ENCODE measurements around the gene GTF3C1. TPM values are rescaled to one million over a fixed set of nuclear protein-coding genes. Genes with fewer than 3 reads are reported as not detected.

Gene GTF3C1
- total RNA-seq, 1 donor from 2014 or later, result 57.1 TPM

- H3K27me3 ChIP-seq (ENCODE audit: low read depth), result no peaks in the 10 kb centered on the region
- H3K4me1 ChIP-seq, result no peaks in the 10 kb centered on the region
- intact Hi-C loops (cut with DNase I), result no loop called here
- TF ChIP-seq, protein P1, sequence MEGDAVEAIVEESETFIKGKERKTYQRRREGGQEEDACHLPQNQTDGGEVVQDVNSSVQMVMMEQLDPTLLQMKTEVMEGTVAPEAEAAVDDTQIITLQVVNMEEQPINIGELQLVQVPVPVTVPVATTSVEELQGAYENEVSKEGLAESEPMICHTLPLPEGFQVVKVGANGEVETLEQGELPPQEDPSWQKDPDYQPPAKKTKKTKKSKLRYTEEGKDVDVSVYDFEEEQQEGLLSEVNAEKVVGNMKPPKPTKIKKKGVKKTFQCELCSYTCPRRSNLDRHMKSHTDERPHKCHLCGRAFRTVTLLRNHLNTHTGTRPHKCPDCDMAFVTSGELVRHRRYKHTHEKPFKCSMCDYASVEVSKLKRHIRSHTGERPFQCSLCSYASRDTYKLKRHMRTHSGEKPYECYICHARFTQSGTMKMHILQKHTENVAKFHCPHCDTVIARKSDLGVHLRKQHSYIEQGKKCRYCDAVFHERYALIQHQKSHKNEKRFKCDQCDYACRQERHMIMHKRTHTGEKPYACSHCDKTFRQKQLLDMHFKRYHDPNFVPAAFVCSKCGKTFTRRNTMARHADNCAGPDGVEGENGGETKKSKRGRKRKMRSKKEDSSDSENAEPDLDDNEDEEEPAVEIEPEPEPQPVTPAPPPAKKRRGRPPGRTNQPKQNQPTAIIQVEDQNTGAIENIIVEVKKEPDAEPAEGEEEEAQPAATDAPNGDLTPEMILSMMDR (IDR thresholded peaks at IDR 0.05), result no peak
- no peak for ATAC-seq
- no peak overlapping the region for H3K27ac ChIP-seq
- no peak for DNase-seq
- H3K4me3 ChIP-seq, result no peak overlapping the region
- peaks cover 8% of the 10 kb centered on the region for H3K9me3 ChIP-seq
- peaks cover 14% of the 10 kb centered on the region for H3K36me3 ChIP-seq
These were observed 107.7 kb downstream of the GTF3C1 start for GRCh38 chr16:27441998-27442397.

DNA sequence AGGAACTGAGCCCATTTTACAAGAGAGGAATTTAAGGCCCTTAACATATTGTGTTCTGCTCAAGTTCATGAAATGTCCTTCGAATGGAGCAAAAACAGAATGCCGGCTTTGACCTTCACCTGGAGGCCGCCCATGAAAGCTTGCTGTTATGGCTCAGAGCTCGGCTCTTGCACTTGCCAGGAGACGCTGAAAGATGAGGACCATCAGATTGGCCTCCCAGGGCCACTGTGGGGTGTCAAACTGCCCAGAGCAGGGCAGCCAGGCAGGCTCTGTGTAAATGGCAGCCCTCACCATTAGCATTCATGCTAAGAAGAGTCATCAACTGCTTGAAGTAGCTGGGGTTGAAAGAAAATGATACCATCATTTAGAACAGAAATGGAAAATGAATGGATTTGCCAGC is 108.4 kb downstream of the GTF3C1 start:
- peaks cover 8% of the 10 kb centered on the region for H3K9me3 ChIP-seq
- intact Hi-C loops (cut with DNase I), result no loop called here
- H3K4me1 ChIP-seq, result no peaks in the 10 kb centered on the region
- H3K4me3 ChIP-seq, result no peak overlapping the region
- no peaks in the 10 kb centered on the region for H3K27me3 ChIP-seq (ENCODE audit: low read depth)
- no peak for ATAC-seq
- H3K36me3 ChIP-seq, result peaks cover 14% of the 10 kb centered on the region
- no peak overlapping the region for H3K27ac ChIP-seq
- TF ChIP-seq, protein P1 (IDR thresholded peaks at IDR 0.05), result no peak
- no peak for DNase-seq

DNA sequence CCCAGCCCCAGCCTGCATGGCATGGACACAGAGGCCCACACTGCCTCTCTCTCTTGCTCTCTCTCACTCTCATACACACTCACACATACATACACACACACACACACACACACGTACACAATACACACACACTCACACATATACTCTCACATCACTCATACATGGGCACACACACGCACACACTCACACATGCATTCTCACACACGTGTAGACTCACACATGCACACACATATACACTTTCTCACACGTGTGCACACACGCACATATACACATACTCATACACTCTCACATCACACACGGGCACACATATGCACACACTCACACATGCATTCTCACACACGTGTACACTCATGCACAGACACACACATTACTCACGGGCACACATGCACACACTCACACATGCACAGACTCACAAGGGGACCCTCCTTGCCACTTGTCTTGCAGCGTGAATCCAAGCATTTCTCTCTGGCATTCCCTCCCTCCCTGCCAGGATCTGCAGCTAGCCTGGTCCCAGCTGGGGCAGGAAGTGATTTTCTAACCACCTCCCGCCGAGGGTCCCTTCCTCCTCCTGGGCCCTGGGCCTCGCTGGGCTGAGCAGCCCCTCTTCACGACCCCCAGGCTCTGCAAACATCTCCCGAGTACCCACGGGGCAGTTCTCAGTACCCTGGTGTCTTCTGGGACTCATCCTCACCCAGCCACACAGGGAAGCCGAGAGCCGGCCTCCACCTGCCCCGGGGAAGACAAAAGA is 110.3 kb downstream of the GTF3C1 start:
- TF ChIP-seq, protein P1 (IDR thresholded peaks at IDR 0.05), result no peak
- H3K36me3 ChIP-seq, result peaks cover 6% of the 10 kb centered on the region
- no peak for ATAC-seq
- no peak overlapping the region for H3K27ac ChIP-seq
- peaks cover 4% of the 10 kb centered on the region for H3K9me3 ChIP-seq
- no peaks in the 10 kb centered on the region for H3K27me3 ChIP-seq (ENCODE audit: low read depth)
- DNase-seq, result no peak
- H3K4me3 ChIP-seq, result no peak overlapping the region
- intact Hi-C loops (cut with DNase I), result no loop called here
- H3K4me1 ChIP-seq, result no peaks in the 10 kb centered on the region

- no peak overlapping the region for H3K27ac ChIP-seq
- DNase-seq, result no peak
- ATAC-seq, result no peak
- TF ChIP-seq, protein P1 (IDR thresholded peaks at IDR 0.05), result no peak
- peaks cover 6% of the 10 kb centered on the region for H3K36me3 ChIP-seq
- no peaks in the 10 kb centered on the region for H3K9me3 ChIP-seq
- no peaks in the 10 kb centered on the region for H3K27me3 ChIP-seq (ENCODE audit: low read depth)
- intact Hi-C loops (cut with DNase I), result no loop called here
- H3K4me3 ChIP-seq, result no peak overlapping the region
- no peaks in the 10 kb centered on the region for H3K4me1 ChIP-seq
These were observed 111.8 kb downstream of the GTF3C1 start for GRCh38 chr16:27437946-27438345.

DNA sequence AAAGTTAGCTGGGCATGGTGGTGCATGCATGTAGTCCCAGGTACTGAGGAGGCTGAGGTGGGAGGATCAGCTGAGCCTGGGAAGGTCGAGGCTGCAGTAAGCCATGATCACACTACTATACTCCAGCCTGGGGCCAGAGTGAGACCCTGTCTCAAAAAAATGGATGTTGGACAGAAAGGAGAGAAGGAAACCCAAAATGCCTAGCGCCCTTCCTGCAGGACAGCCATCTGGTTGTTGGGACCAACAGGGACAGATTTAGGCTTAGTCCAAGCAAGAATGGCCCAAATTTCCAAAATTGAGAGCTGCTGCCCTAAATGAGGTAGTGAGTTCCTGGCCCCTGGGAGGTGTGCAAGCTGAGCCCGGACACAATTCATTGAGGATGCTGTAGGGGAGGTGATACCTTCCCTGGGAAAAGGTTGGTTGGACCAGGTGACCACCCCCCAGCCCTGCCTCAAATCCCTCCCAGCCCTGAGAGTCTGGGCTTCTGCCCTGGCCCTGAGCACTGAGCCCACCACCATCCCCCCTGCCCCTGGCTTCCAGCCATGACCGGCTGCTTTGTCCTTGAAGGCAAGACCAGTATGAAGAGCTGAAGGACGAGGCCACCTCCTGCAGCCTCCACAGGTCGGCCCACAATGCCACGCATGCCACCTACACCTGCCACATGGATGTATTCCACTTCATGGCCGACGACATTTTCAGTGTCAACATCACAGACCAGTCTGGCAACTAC is 112.6 kb downstream of the GTF3C1 start:
- no peaks in the 10 kb centered on the region for H3K4me1 ChIP-seq
- TF ChIP-seq, protein P1 (IDR thresholded peaks at IDR 0.05), result no peak
- H3K27me3 ChIP-seq (ENCODE audit: low read depth), result no peaks in the 10 kb centered on the region
- H3K4me3 ChIP-seq, result no peak overlapping the region
- ATAC-seq, result no peak
- DNase-seq, result no peak
- H3K9me3 ChIP-seq, result no peaks in the 10 kb centered on the region
- intact Hi-C loops (cut with DNase I), result no loop called here
- peaks cover 6% of the 10 kb centered on the region for H3K36me3 ChIP-seq
- H3K27ac ChIP-seq, result no peak overlapping the region
